ENCODE measurements around the gene HNRNPUL2. TPM values are rescaled to one million over a fixed set of nuclear protein-coding genes. Genes with fewer than 3 reads are reported as not detected.

The HNRNPUL2 gene
- total and polyA plus RNA-seq, 10 donors, result 26.4 to 62.8 (median 46.0) TPM

DNA sequence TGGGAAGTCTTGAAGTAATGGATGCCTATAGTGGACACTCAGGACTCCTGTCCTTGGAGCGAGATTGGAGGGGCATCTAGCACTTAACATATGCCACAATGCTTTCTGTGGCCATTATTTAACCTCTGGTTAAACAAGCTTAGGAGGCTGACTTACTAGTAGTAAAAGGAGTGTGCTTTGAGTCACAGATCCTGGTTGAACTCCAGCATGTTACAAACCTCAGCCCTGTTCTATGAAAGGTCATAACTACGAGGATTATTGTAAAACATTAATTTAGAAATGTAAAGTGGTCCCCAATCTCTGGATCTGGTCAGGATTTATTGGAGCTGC is 54.1 kb downstream of the HNRNPUL2 start:
- WGBS, 5 donors, result 85 to 92% (median 87%) methylated on average over 2 of the region's 2 CpGs
- peak overlapping the region in 4 of 8 donors; percentile 92 to 96 (median 94) for H3K27ac ChIP-seq
- DNase-seq, result no peak
- peaks cover 0 to 56% (median 39%) of the 10 kb centered on the region in 6 donors for H3K36me3 ChIP-seq
- H3K4me3 ChIP-seq, result peak overlapping the region in 3 of 8 donors; percentile 94 to 96 (median 95)
- H3K9me3 ChIP-seq, result no peaks in the 10 kb centered on the region
- H3K4me1 ChIP-seq, result peaks cover 25 to 91% (median 67%) of the 10 kb centered on the region in 6 donors
- intact Hi-C loops (cut with DNase I; ENCODE audit: low total_unique reads), result loop anchor here (10.0 kb wide), 1 partner anchor 78 kb away; the partner anchor contains the start of gene TUT1
- TF ChIP-seq, protein P1, sequence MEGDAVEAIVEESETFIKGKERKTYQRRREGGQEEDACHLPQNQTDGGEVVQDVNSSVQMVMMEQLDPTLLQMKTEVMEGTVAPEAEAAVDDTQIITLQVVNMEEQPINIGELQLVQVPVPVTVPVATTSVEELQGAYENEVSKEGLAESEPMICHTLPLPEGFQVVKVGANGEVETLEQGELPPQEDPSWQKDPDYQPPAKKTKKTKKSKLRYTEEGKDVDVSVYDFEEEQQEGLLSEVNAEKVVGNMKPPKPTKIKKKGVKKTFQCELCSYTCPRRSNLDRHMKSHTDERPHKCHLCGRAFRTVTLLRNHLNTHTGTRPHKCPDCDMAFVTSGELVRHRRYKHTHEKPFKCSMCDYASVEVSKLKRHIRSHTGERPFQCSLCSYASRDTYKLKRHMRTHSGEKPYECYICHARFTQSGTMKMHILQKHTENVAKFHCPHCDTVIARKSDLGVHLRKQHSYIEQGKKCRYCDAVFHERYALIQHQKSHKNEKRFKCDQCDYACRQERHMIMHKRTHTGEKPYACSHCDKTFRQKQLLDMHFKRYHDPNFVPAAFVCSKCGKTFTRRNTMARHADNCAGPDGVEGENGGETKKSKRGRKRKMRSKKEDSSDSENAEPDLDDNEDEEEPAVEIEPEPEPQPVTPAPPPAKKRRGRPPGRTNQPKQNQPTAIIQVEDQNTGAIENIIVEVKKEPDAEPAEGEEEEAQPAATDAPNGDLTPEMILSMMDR (IDR thresholded peaks at IDR 0.05 in 8 of 11, conservative IDR thresholded peaks at IDR 0.05 in 3 of 11), result no peak
- TF ChIP-seq POLR2A (IDR thresholded peaks at IDR 0.05) (no peak), POLR2AphosphoS5 (IDR thresholded peaks at IDR 0.05) (no peak)
- no peaks in the 10 kb centered on the region for H3K27me3 ChIP-seq (replicated peaks in 1 of 7)

DNA sequence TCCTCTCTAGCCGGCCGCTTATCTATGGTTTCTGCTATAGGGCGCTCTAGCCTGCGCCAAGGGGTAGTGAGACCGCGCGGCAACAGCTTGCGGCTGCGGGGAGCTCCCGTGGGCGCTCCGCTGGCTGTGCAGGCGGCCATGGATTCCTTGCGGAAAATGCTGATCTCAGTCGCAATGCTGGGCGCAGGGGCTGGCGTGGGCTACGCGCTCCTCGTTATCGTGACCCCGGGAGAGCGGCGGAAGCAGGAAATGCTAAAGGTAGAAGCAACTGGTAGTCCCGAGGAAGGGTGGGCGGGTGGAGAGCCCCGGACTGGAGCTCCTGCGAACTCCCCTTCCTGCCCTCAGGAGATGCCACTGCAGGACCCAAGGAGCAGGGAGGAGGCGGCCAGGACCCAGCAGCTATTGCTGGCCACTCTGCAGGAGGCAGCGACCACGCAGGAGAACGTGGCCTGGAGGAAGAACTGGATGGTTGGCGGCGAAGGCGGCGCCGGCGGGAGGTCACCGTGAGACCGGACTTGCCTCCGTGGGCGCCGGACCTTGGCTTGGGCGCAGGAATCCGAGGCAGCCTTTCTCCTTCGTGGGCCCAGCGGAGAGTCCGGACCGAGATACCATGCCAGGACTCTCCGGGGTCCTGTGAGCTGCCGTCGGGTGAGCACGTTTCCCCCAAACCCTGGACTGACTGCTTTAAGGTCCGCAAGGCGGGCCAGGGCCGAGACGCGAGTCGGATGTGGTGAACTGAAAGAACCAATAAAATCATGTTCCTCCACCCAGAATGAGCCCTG is 55.5 kb downstream of the HNRNPUL2 start, which contains the start of the genes LBHD1 and UQCC3:
Gene LBHD1, minus strand, starts transcription at position 660 of the 782 bp plus-strand sequence. CDS start 2,236 bp downstream, outside the sequence.
Gene UQCC3, plus strand, starts transcription at position 66 of the 782 bp plus-strand sequence. Its CDS starts 73 bp downstream, at position 139.
- no peaks in the 10 kb centered on the region for H3K27me3 ChIP-seq (replicated peaks in 1 of 7)
- intact Hi-C loops (cut with DNase I; ENCODE audit: low total_unique reads), result loop anchor here (10.0 kb wide), 1 partner anchor 77 kb away; the partner anchor contains the start of gene TUT1
- peaks cover 0 to 54% (median 28%) of the 10 kb centered on the region in 6 donors for H3K36me3 ChIP-seq
- H3K9me3 ChIP-seq, result no peaks in the 10 kb centered on the region
- peak; percentile 92 for DNase-seq
- H3K27ac ChIP-seq, result peak within 1 kb of the TSS; percentile 86 to 96 (median 94)
- peaks cover 25 to 91% (median 68%) of the 10 kb centered on the region in 6 donors for H3K4me1 ChIP-seq
- TF ChIP-seq POLR2A (IDR thresholded peaks at IDR 0.05) (peak in 1 of 3 donors; percentile 65), POLR2AphosphoS5 (IDR thresholded peaks at IDR 0.05) (peak; percentile 76 to 88 (median 86))
- TF ChIP-seq, protein P1 (IDR thresholded peaks at IDR 0.05 in 8 of 11, conservative IDR thresholded peaks at IDR 0.05 in 3 of 11), result peak in 1 of 11 experiments; percentile 3
- H3K4me3 ChIP-seq, result peak within 1 kb of the TSS; percentile 76 to 96 (median 93)
- WGBS, 5 donors, result 0 to 1% (median 0%) methylated on average over 32 to 59 of the region's 59 CpGs

DNA sequence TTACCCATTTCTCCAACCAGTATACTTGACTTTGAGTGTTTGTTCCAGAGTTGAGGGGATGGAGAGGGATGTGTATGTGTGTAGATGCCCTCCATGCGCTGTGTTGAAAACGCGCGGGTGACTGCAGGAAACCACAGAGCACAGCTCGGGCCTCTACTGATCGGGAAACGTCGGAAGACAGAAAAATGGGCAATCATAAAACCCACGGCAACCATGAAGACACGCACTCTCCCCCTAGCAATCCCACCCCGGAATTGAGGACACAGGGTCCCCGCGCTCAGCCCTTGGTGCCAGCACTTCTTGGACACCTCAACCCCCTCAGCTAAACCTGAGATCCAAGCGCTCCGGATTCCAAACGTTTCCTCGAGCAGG is 56.0 kb downstream of the HNRNPUL2 start:
- Histone ChIP-seq H3K27ac (peak overlapping the region; percentile 86 to 96 (median 94)), H3K4me3 (peak overlapping the region; percentile 76 to 96 (median 93)), H3K9me3 (no peaks in the 10 kb centered on the region), H3K27me3 (replicated peaks in 1 of 7) (no peaks in the 10 kb centered on the region), H3K36me3 (peaks cover 0 to 54% (median 23%) of the 10 kb centered on the region in 6 donors), H3K4me1 (peaks cover 31 to 91% (median 68%) of the 10 kb centered on the region in 6 donors)
- WGBS, 5 donors, result 0 to 1% (median 0%) methylated on average over 16 to 17 of the region's 17 CpGs
- no peak for DNase-seq
- intact Hi-C loops (cut with DNase I; ENCODE audit: low total_unique reads), result loop anchor here (10.0 kb wide), 1 partner anchor 76 kb away; the partner anchor contains the start of gene TUT1
- no peak for TF ChIP-seq POLR2A (IDR thresholded peaks at IDR 0.05)
- no peak for TF ChIP-seq POLR2AphosphoS5 (IDR thresholded peaks at IDR 0.05)
- TF ChIP-seq, protein P1 (IDR thresholded peaks at IDR 0.05 in 8 of 11, conservative IDR thresholded peaks at IDR 0.05 in 3 of 11), result no peak

Measured in spleen (tissue), 11 donors.